NCI-H1092 treated with DMSO at 0.1 percent for 48 hours (cell line): Measurements from ENCODE around the gene TTC9C.
"Not testable (repeated sequence)": the region's sequence is repeated elsewhere in the genome, so short reads cannot be mapped to it uniquely, and the experiment has no call there.

Experiments used
- DNase-seq: peaks from one replicate; lab custom pipeline; 2025; lab: John Stamatoyannopoulos, UW

Gene TTC9C, protein sequence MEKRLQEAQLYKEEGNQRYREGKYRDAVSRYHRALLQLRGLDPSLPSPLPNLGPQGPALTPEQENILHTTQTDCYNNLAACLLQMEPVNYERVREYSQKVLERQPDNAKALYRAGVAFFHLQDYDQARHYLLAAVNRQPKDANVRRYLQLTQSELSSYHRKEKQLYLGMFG

DNA sequence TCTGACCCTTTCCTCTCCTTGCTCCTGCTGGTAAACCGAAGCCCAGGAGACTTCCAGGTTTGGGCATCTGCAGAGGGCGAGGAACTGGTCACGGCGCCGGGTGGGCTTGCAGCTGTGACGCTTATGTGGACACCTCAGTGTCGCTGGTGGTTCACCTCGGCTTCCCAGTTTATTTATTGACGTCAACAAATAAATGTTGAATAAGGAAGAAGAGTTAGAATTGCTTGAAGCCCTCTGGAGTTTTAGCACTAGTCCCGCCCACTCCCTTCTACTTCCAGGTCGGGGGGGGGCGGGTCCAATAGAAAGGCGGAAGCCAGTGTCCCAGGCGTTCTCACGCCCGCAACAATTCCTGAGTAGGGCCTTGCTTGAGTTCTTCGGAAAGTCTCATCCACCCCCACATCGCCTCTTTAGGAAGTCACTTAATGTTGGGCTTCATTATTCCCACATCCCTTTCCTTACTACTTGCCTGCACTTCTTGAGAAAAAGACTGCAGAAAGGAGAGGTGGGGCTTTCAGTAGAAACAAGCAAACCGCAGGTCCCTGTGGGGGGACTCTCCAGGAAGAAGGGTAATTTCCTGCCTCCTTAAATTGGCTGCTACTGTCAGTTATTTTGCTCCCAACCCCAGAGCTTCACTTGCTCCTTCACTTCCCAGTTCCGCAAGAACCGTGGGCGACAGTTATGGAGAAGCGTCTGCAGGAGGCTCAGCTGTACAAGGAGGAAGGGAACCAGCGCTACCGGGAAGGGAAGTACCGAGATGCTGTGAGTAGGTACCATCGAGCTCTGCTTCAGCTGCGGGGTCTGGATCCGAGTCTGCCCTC lies at the start of gene TTC9C:
TSS of gene TTC9C (plus strand) at position 316 of the 818 bp plus-strand sequence. CDS start at position 679, 363 bp downstream.
- peak; percentile 88 for DNase-seq

DNA sequence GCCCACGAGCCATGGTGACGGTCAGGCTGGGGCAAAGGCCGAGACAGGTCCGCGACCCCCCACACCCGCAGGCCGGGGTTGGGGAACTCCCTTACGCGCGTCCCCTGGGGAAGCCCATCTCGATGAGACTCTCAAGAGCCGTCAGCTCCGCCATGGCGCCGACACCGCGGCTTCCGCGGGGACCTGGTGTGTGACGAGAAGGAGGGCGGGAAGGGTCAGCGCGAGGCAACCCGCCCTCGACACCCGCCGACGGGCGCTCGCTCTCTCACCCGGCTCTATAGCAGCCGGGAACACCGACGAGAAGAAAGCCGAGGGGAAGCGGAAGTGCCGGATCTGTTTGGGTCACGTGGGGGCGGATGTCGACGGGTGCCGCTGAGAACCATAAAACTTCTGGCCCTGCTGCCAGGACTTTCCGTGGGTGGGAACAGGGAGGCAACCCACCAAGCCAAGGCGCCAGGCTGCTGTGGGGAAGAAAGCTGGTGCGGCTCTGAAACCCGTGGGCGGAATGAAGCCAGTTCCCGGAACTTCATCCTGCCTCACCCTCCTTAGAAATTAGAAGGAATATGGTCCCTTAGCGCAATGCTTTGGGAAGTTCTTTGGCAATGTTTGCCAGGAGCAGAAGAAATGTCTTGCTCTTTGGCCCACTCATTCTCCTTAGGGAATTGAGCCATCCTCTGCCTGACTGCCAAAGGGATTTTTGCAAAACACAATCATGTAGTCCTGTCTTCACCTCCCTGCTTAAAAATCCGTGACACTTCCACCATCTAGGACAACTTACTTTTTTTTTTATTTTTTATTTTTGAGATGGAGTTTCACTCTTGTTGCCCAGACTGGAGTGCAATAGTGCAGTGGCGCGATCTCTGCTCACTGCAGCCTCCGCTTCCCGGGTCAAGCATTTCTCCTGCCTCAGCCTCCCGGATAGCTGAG lies 49.3 kb upstream of the TTC9C start, which contains the start of gene UBXN1:
TSS of gene UBXN1 (minus strand) at position 304 of the 927 bp plus-strand sequence. CDS start at position 154, 150 bp downstream.
- DNase-seq: peak; percentile 90

- DNase-seq: peak; percentile 40
Observed at GRCh38 chr11:62680825-62681240, 47.5 kb upstream of the TTC9C start.

- DNase-seq: no peak
Observed at GRCh38 chr11:62682518-62682917, 45.8 kb upstream of the TTC9C start.

GRCh38 chr11:62687508-62688396 lies 40.5 kb upstream of the TTC9C start:
- no peak for DNase-seq

DNA sequence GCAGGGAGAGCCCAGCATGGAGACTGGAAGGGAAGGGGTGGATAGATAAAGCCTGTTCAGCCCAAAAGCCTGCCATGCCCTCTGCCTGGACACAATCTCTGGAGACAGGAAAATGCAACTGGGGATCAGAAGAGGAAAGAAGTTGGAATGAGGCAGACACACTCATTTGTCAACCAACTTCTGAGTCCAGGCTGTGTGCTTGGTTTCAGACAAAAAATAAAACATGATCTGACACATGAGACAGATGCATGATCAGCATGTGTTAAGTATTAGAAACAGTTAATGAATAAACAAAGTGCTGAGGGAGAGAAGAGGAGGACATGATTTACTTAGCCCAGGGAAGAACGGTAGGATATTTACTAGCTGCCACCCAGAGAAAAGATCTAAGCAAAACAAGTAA lies 39.8 kb upstream of the TTC9C start:
- DNase-seq: no peak

- no peak for DNase-seq
Observed at GRCh38 chr11:62689421-62690183, 38.7 kb upstream of the TTC9C start, which contains the start of gene LRRN4CL. Gene LRRN4CL (minus strand): TSS chr11:62689530. CDS start chr11:62688508, 1,022 bp downstream.

- not testable (repeated sequence) for DNase-seq
Observed at GRCh38 chr11:62693624-62694023, 34.7 kb upstream of the TTC9C start.

DNA sequence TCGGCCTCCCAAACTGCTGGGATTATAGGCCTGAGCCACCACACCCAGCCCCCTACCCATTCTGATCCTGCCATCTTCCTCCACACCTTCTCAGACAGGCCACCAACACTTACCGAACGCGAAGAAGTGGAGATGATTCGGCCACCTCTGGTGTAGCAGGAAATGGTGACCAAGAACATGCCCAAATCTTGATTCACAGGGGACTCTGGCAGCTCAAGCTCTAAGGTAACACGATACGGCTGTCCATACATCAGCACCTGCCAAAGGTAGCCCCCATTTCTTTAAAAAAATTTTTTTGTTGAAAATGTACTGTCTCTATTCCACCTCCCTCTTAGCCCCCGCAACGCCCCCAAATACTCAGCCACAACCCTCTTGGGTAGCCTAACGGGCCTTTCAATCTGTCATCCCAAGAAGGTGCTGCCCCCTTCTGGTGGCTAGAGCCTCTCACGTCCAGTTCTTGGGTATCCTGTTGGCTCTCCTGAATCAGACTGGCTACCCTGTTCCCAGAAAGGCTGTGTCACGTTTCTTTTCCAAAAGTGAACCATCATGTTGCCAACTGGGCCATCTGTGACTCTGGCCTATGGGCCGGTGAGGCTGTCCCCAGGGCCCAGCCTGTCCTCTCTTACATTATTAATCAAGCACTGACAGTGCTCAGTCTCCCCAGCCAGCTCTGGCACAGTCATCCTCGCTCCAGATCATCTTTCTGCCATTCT lies 33.7 kb upstream of the TTC9C start:
- peak; percentile 52 for DNase-seq

GRCh38 chr11:62702246-62702645 lies 26.0 kb upstream of the TTC9C start:
- no peak for DNase-seq

DNA sequence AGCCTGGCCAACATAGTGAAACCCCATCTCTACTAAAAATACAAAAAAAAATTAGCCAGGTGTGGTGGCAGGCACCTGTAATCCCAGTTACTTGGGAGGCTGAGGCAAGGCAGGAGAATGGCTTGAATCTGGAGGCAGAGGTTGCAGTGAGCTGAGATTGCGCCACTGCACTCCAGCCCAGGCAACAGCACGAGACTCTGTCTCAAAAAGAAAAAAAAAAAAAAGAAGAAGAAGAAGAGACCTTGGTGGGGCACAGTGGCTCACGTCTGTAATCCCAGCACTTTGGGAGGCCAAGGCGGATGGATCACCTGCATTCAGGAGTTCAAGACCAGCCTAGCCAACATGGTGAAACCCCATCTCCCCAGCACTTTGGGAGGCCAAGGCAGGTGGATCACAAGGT lies 24.4 kb upstream of the TTC9C start:
- DNase-seq: not testable (repeated sequence)

DNA sequence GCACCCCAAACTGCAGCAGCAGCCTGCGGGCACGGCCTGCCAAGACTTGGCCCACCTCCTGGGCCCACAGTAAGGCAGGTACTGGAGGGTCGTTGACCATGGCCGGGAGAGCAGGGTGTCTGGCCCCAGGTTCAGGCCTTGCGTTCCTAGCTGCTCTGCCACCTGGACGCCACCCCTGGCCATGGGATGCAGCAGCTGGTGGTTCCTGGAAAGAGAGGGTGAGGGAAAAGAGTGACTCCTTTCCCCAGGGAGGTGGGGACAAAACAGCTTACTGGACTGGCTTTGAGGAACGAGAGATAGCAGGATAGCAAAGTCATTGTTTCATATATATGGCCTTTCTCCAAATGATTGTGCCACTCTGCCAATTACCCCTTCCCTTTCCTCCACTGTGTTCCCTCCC lies 22.9 kb upstream of the TTC9C start:
- DNase-seq: peak; percentile 85

- peak; percentile 99 for DNase-seq
Observed at GRCh38 chr11:62705880-62706849, 22.1 kb upstream of the TTC9C start.

DNA sequence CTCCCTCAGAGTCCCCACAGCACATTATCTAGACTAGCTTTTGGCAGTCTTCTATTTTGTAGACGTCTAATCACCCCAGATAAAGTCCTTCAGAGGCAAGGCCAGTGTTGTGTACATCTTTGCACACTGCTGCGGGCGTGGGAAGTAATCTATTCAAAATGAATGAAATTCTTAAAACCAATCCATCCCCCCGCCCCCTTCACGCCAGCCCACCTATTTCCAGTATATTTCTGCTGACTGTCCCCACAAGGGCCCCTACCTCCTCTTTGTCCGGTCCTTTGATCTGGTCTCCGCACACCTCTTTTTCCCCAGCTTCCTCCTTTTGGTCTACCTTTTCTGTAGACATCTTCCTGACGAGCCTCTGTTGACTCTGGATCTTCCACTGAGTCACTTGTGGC lies 21.4 kb upstream of the TTC9C start:
- no peak for DNase-seq

- DNase-seq: no peak
Observed at GRCh38 chr11:62707277-62707861, 20.9 kb upstream of the TTC9C start, which contains the start of the genes BSCL2 and GNG3. Gene BSCL2 (minus strand): TSS chr11:62707424. CDS start chr11:62707195, 229 bp downstream. Gene GNG3 (plus strand): TSS chr11:62707676. CDS start chr11:62708296, 620 bp downstream.

DNA sequence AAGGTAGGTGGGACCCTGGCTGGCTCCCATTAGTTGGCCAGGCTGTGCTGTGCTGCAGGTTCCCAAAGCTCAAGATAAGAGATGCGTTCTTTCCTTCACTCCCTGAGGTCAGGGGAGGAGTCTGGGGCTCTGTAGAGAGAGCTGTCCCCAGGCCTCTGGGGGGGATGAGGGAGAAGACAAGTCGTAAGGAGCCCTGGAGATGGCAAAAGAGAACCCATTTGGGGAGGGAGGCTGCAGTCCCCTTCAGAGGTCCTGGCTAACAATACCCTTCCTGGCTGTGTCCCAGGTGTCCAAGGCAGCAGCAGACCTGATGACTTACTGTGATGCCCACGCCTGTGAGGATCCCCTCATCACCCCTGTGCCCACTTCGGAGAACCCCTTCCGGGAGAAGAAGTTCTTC lies 19.9 kb upstream of the TTC9C start:
- DNase-seq: no peak

DNA sequence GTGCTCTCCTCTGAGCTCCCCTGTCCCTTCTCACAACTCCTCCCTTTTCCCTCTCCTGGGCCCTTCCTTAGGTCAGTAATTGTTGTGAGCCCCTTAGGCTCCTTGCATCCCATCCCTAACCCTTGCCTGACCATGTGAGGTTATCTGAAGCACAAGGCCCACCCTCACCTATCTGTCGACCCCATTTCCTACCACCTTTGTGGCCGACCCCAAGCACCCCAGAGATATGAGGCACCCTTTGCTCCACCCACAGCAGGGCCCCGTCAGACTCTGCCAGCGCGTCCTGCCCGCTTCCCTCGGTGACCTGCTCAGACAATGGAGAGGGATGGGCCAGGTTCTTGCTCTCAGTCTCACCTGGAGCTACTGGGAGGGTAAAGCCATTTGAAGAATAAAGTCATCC lies 19.5 kb upstream of the TTC9C start:
- DNase-seq: no peak
